ENCODE measurements around the gene RASL10A.

The RASL10A gene

GRCh38 chr22:29331658-29332300 lies 16.3 kb upstream of the RASL10A start:
- no peak for DNase-seq (ENCODE audit: extremely low read depth, low read depth)
- TF ChIP-seq CTCF (IDR thresholded peaks at IDR 0.05; ENCODE audit: low read depth, low read length) = no peak

- DNase-seq (ENCODE audit: extremely low read depth, low read depth) = no peak
- no peak for TF ChIP-seq CTCF (IDR thresholded peaks at IDR 0.05; ENCODE audit: low read depth, low read length)
Measured at GRCh38 chr22:29331213-29331612, 15.7 kb upstream of the RASL10A start.

DNA sequence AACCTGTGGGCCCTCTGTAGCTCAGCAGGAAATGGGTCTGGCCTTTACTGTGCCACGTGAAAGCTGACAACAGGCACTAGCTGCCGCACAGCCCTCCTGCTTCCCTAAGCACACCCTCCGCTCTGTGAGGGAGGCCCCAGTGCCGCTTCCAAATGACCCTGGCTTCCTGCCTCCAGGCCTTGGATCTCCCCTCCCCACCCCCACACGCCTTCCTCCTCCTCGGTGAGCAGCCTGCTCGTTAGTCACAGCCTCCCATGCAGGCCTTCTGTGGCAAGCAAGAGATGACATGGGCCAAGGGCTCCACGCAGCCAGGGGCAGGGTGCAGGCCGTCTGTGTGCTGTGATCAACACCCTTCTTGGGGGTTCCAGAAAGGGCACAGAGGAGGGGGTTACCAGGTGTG lies 15.3 kb upstream of the RASL10A start:
- DNase-seq (ENCODE audit: extremely low read depth, low read depth) = no peak
- TF ChIP-seq CTCF (IDR thresholded peaks at IDR 0.05; ENCODE audit: low read depth, low read length) = no peak

DNA sequence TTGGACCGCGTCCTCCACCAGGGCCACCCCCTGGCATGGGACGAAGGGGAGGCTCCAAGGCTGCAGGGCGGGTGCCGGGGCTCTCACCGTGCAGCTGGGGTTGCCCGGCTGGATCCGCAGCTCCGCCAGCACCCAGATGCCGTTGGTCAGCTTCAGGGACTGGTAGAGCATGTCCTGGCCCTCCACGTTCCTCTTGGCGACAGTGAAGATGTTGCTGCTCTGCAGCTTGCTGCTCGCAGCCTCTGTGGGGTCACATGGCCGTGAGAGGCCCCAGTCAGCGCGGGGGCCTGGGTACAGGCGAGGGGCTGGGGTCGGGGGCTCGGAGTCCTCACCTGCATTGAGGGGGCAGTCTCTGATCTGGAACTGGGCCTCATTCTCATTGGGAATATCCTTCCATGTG lies 14.8 kb upstream of the RASL10A start:
- no peak for TF ChIP-seq CTCF (IDR thresholded peaks at IDR 0.05; ENCODE audit: low read depth, low read length)
- no peak for DNase-seq (ENCODE audit: extremely low read depth, low read depth)

DNA sequence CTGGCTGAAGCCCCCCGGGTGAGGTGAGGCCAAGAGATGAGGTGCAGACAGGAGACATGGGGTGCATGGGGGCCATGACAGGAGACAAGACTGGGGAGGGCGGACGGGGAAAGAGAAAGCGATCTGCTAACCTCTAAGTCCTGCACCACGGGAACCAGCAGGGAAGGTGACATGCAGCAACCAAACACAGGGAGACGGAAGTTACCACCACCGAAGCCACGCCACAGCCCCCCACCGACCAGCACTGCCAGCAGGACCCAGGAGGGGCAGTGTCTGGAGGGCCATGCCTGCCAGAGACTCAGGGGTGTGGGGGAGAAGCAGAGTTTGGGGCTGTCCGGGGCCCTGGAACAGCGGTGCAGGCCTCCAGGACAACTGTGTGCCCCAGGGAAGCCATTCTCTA lies 14.1 kb upstream of the RASL10A start:
- DNase-seq (ENCODE audit: extremely low read depth, low read depth) = no peak
- no peak for TF ChIP-seq CTCF (IDR thresholded peaks at IDR 0.05; ENCODE audit: low read depth, low read length)

DNA sequence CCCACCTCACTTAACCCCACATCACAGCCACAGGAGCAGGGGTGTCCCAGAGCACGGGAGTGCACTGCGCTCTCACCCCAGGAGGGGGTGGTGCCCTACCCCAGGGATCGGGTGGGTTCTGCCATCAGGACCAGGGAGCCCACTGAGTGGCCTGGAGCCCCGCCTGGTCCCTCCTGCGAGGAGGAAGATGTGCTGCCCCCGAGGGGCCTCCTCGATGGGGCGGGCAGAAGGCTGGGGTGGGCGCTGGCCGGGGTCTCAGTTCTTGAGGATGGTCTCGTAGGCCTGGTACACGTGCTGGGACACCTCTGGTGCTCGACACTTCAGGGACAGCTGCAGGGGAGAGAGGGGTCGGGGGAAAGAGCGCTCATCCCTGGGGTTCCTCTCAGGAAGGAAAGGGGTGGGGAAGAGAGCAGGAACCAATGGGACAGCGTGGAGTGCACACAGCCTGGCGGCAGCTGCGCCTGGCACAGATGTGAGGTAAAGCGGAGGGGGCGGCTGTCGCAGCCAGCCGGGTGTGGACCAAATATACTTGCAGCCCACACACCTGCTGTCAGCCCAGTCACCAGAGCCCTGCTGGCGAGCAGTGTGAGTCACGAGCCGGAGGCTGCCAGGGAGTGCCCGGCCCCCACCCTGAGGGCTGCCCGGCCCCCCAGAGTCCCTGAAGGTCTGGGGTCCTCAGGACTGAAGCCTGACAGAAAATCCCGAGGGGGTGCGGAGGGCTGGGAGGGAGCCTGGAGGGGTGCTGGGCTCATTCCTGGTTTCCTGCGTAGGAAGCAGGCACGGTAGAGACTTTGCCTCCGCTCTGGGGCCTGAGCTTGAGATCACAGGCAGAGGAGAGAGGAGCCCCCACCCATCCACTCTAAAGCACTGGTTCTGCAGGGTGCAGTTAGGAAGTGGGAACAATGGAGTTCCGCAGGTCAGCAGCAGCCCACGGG lies 13.3 kb upstream of the RASL10A start:
- DNase-seq (ENCODE audit: extremely low read depth, low read depth) = no peak

More for the DNA sequence above, 13.3 kb upstream of the RASL10A start:
- TF ChIP-seq CTCF (IDR thresholded peaks at IDR 0.05; ENCODE audit: low read depth, low read length) = no peak

Data from AG09319 (cell line).